ENCODE data around the gene SPSB4.

SPSB4 gene

DNA sequence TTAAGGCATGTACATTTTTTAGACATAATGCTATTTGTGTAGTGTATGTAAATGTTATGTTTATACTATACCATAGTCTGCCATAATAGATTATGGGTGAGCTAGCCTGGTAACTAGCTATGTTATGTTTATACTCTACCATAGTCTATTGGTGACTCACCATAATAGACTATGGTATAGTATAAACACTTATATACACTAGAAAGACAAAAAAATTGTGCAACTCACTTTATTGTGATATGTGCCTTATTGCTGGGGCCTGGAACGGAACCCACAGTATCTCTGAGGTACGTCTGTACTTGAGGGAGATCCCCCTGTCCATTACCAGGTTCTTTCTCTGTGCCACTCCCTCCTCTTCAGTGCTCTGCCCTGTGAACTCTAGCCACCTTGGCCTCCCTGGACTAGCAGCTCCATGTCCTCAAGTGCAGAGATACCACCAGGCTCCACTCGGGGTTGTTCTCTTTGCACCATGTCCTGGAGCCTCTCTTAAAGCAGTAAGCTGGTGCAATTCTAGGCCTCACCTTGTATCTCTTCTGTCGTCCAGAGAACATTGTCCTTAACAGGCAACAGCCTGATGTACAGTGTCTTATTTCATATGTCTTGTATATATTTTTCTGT, 119.6 kb downstream of the SPSB4 start:
- DNase-seq: no peak

DNA sequence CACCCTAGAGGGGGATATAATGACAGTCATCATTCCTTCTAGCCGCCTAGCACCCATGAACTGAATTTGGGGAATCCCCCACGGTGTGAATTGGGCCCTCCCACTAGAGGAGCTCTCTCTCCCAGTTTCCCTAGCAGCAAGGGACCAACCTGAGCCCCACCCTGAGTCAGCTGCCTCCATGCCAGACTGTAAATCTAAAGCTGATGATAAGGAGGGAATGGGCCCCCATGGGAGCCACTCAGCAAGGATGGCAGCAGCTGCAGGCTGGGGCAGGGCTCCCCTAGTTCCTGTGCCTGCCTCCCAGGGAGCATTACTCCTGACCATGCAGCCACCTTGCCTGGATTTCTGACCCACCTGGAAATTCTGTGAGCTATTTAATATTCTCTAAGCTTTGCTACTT, 123.5 kb downstream of the SPSB4 start:
- DNase-seq: no peak

DNA sequence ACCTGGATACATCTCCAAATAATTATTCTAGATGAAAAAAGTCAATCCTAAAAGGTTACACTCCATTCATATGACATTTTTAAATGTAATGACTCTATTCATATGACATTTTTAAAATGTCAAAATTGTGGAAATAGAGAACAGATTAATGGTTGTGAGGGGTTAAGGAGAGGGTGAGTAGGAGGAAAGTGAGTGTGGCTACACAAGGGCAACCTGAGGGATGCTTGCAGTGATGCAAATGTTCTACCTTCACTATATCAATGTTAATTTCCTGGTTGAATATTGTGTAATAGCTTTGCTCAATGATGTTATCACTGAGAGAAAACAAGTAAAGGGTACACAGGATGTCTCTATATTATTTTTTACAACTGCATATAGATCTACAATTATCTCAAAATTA, 125.6 kb downstream of the SPSB4 start:
- no peak for DNase-seq

DNA sequence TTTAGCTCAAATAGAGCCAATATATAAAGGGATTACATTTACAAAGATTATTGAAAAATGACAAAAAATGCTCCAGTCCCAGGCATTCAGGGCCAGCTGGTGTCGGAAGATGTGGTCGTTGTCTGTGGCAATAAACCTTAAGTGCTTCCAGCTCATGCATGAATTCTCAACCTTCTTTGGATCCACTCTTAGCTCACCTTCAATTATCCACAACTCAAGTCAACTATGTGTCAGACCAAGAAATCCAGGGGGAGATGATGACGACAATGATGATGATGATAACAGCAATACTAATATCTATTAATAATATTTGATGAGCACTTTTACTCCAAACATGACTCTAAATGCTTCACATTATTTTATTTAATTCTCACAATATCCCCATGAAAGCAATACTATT, 126.9 kb downstream of the SPSB4 start:
- DNase-seq: no peak

DNA sequence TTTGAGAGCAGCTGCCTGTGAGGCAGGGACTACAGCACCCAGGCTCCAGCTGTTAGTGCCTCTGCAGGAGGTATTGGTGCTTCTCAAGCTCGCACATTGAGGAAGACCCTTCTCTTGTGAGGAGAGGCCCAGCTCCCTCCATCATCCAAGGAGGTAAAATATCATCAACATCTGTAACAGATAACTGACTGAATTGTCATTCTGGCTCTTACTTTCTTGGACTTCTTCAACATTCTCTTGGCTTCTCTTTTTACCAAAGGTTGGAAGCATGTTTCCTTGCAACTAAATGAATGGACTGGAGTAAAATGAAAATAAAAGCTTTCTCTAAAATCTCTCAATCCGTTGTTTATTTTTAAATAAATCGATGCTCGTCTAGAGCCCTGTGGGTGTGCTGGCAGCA, 127.4 kb downstream of the SPSB4 start:
- DNase-seq: no peak

DNA sequence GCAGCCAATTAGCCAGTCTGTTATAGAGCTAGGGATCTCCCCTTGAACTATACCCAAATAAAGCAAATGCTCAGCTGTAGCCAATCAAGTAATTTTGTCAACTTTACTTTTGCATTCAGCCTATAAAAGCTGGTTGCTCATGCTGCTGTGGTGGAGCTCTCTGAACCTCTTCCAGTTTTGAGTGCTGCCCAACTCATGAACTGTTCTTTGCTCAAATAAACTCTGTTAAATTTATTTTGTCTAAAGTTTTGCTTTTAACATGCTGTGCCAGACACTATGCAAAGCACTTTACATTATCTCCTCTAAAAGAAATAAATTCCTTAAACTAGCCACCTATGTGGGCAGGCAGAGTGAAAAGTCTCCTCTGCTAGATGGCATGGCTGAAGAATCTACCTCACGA, 128.8 kb downstream of the SPSB4 start:
- DNase-seq: no peak

DNA sequence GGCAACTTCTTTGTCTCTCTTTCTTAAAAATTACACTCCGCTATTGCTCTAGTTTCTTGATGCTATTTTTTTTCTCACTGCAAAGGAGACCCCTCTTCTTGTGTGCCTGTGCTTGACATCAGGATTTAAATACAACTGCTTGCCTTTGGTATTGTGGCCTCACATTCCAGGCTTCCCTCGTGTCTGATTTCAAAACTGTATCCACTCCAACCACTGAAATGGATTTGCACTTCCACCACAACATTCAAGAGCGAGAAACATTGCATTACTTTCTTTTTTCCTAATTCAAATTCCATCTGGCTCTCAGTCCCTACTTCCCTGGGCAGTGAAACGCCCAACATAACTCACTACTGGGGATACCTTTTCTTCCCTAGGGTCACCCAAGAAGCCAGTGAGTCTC, 130.0 kb downstream of the SPSB4 start:
- DNase-seq: no peak

DNA sequence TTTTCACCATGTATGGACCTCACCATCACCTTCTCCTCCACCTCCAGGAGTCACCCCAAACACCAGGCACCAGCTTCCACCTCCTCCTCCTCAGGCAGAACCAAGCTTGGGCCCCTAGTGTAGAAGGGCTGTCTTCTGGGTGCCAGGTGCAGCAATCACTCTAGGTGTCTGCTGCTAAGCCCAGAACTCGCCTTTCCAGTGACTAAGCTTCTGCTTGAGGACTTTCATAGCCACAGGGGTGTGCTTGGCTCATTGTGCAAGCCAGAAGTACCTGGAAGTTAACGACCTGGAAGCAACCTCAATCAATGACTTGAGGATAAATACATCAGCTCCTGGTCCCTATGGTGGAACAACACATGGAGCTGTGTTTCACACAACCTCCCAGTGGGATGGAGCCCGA, 130.7 kb downstream of the SPSB4 start:
- DNase-seq: no peak

DNA sequence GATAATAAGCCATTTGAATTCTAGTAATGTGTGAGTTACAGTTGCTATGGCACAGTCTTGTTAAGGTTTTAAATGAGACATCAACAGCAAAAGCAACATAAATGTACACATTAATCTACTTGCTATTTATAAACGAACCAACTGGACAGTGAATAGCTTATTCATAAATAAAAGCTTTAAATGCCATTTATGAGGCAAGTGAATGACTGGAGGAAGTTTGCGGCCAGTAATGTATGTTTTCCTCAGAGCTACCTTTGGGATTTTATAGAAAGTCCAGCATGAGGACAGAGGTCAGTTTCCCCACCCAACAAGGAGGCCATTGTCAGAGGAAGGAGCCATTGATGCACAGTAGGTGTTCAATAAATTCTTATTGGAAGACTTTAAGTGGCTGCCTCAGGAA, 132.5 kb downstream of the SPSB4 start:
- DNase-seq: no peak

DNA sequence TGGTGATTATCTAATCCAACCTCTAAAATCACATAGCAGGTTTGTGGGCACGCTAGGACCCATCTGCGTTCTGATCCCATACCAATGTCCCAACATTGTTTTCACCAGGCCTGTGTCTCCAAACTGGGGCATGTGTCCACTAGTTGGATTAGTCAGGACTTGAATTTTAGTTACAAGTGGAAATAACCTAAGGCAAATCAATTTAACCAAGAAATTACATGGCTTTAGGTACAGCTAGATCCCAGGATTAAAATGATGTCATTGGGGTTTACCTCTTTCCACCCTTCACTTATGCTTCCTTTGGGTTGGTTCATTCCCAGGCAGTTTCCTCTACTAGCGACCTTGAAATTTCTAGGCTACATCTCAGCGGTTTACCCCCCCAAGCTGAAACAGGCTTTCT, 133.3 kb downstream of the SPSB4 start:
- DNase-seq: no peak

DNA sequence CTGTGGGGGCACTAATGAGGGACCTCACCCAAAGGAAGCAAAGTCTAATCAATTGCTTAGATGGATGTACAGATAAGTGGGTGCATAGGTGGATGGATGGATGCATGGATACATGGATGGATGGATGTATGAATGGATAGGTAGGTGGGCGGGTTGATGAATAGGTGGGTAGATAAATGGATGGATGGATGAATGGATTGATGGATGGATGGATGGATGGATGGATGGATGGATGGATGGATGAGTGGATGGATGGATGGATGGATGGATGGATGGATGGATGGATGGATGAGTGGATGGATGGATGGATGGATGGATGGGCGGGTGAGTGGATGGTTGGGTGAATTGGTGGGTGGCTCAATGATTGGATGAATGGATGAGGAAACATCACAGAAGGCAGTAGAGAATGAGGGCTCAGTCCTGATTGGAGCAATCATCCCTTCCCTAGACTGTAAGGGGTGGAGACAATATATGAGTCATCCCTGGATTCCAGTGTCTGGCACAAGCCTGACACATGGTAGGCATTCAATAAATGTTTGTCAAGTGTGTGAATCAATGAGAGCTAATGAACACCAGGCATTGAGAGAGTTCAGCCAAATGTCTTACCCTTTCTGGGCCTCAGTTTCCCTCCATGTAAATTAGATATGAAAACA, 140.1 kb downstream of the SPSB4 start:
- DNase-seq: no peak

DNA sequence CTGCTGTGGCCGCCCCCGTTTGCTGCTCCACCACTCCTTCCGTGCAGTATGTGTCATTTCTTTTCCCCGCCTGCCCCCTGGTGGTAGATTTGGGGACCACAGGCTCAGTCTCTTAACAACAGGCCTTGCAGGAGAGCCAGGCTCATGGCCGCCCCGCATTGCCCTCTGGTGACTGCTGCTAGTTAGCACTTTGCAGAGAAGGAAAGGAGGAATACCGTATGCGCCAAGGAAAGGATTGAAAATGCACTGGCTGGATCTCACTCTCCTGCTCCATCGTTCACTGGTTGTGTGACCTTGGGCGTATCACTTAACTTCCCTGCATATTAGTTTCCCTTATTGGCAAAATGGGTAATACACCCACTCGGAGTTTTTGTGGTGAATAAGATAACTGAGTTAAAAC, 141.2 kb downstream of the SPSB4 start:
- DNase-seq: peak; percentile 98

DNA sequence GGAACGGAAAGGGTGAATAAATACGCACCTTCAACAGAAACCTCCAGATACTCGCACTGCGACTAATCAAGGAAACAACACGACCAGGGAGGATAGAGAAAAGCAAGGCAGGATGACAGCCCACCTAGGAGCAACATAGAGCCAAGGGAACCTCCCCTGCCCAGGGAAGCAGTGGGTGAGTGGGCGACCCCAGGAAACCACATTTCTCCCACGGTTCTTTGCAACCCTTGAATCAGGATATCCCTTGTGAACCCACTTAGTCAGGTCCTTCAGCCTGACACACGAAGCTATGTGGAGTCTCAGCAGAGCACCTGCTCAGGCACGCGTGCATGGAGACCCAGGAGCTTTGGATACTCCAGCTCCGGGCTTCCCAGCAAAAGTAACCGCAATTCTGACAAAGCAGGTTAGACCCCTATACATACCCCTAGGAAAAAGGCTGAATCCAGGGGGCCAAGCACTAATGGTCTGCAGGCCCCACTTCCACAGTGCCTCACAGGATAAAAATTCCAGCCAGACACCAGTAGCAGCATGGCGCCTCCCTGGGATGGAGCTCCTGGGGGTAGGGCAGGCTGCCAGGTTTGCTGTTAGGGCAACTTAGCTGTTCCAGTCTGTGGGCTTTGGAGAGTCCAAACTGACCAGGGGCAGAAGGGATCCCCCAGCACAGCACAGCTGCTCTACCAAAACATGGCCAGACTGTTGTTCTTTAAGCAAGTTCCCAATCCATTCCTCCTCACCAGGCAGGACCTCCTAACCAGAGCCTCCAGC, 142.1 kb downstream of the SPSB4 start:
- DNase-seq: no peak

All from stimulated activated CD4-positive, alpha-beta T cell treated with anti-CD3 and anti-CD28 coated beads, Interleukin-15, amount 100 ng/mL, for 24 hours (primary cell).